Tibial artery (tissue), 4 donors: ENCODE measurements around the gene NLGN2.

Experiments used
- DNase-seq, 2 donors: peaks; one replicate each; pipeline ENCODE4 v3.0.0-alpha.2; 2019
- H3K27ac ChIP-seq, 2 donors: fragments of 200-600 bp; sonication (generic) in 1 of 2; 1 replicate in 1 of 2; 2 replicates in 1 of 2; pipeline ENCODE4 v1.5.1; 2018 to 2019; ENCODE audit warnings: mild to moderate bottlenecking in 1 of 2
- H3K27me3 ChIP-seq, 2 donors: fragments of 200-600 bp; sonication (generic) in 1 of 2; one replicate each; pipeline versions ENCODE4 v1.5.1 to v1.6.0; 2016 to 2019
- H3K36me3 ChIP-seq, 3 donors: fragments of 200-600 bp; sonication (generic) in 2 of 3; one replicate each; pipeline ENCODE4 v1.5.1; 2016 to 2019; ENCODE audit warnings: mild to moderate bottlenecking in 2 of 3
- H3K4me1 ChIP-seq, 4 donors: fragments of 200-600 bp; sonication (generic) in 2 of 4; 1 replicate in 3 of 4; 2 replicates in 1 of 4; pipeline ENCODE4 v1.5.1; 2016 to 2019
- H3K4me3 ChIP-seq, 2 donors: fragments of 200-600 bp; sonication (generic) in 1 of 2; 1 replicate in 1 of 2; 2 replicates in 1 of 2; pipeline ENCODE4 v1.5.1; 2018 to 2019; ENCODE audit warnings: mild to moderate bottlenecking in 2 of 2
- H3K9me3 ChIP-seq, 3 donors: fragments of 200-600 bp; sonication (generic) in 1 of 3; one replicate each; pipeline ENCODE4 v1.5.1; 2016 to 2019
- CTCF ChIP-seq, 2 experiments: fragments of 200-600 bp in 1 of 2; fragments of 450-650 bp in 1 of 2; IDR thresholded peaks; one replicate each; pipeline ENCODE4 v1.5.1; 2017 to 2019; ENCODE audit warnings: antibody characterized with exemption in 2 of 2, mild to moderate bottlenecking in 1 of 2, moderate library complexity in 1 of 2
- intact Hi-C: fragments of 100-400 bp; cut with DNase I; formaldehyde crosslinking; loops from one replicate; pipeline ENCODE4 v1.15.0; 2023; ENCODE audit warnings: low total_unique reads

NLGN2 gene

GRCh38 chr17:7439462-7440112, 31.9 kb downstream of the NLGN2 start, which contains the start of gene FGF11:
TSS of gene FGF11 (plus strand) at chr17:7439512. CDS start at chr17:7439621, 109 bp downstream.
- no peak within 1 kb of the TSS for H3K27ac ChIP-seq
- H3K9me3 ChIP-seq, result no peaks in the 10 kb centered on the region
- H3K4me3 ChIP-seq, result peak within 1 kb of the TSS; percentile 11 to 71
- no peak for DNase-seq
- H3K36me3 ChIP-seq, result no peaks in the 10 kb centered on the region
- H3K4me1 ChIP-seq, result peaks cover 0 to 62% (median 51%) of the 10 kb centered on the region in 4 donors
- H3K27me3 ChIP-seq, result peaks cover 3 to 45% of the 10 kb centered on the region in 2 donors
- intact Hi-C loops, result loop anchor here (5.0 kb wide), 3 partner anchors 38 to 123 kb away; partner anchors contain the start of genes KCTD11, SENP3 and ZBTB4
- TF ChIP-seq CTCF (IDR thresholded peaks at IDR 0.05), result no peak

GRCh38 chr17:7440113-7440833, 32.6 kb downstream of the NLGN2 start:
- intact Hi-C loops, result no loop called here
- H3K27me3 ChIP-seq, result peaks cover 5 to 45% of the 10 kb centered on the region in 2 donors
- peak overlapping the region; percentile 3 to 29 for H3K4me3 ChIP-seq
- no peak for TF ChIP-seq CTCF (IDR thresholded peaks at IDR 0.05)
- H3K36me3 ChIP-seq, result no peaks in the 10 kb centered on the region
- H3K27ac ChIP-seq, result no peak overlapping the region
- H3K9me3 ChIP-seq, result no peaks in the 10 kb centered on the region
- peak in 1 of 2 donors; percentile 55 for DNase-seq
- peaks cover 4 to 65% (median 54%) of the 10 kb centered on the region in 4 donors for H3K4me1 ChIP-seq

- H3K9me3 ChIP-seq, result no peaks in the 10 kb centered on the region
- peaks cover 5 to 67% (median 55%) of the 10 kb centered on the region in 4 donors for H3K4me1 ChIP-seq
- no peak overlapping the region for H3K27ac ChIP-seq
- peak overlapping the region in 1 of 2 donors; percentile 29 for H3K4me3 ChIP-seq
- DNase-seq, result no peak
- intact Hi-C loops, result no loop called here
- H3K36me3 ChIP-seq, result no peaks in the 10 kb centered on the region
- TF ChIP-seq CTCF (IDR thresholded peaks at IDR 0.05), result no peak
- peaks cover 5 to 50% of the 10 kb centered on the region in 2 donors for H3K27me3 ChIP-seq
Observed at GRCh38 chr17:7440834-7441195, 33.2 kb downstream of the NLGN2 start.

GRCh38 chr17:7441266-7441665, 33.6 kb downstream of the NLGN2 start:
- no peaks in the 10 kb centered on the region for H3K9me3 ChIP-seq
- H3K27me3 ChIP-seq, result peaks cover 5 to 53% of the 10 kb centered on the region in 2 donors
- DNase-seq, result no peak
- TF ChIP-seq CTCF (IDR thresholded peaks at IDR 0.05), result no peak
- intact Hi-C loops, result no loop called here
- no peak overlapping the region for H3K4me3 ChIP-seq
- no peaks in the 10 kb centered on the region for H3K36me3 ChIP-seq
- H3K27ac ChIP-seq, result no peak overlapping the region
- peaks cover 5 to 64% (median 52%) of the 10 kb centered on the region in 4 donors for H3K4me1 ChIP-seq

- no peak for DNase-seq
- H3K36me3 ChIP-seq, result no peaks in the 10 kb centered on the region
- intact Hi-C loops, result no loop called here
- no peaks in the 10 kb centered on the region for H3K9me3 ChIP-seq
- peaks cover 5 to 61% of the 10 kb centered on the region in 2 donors for H3K27me3 ChIP-seq
- peaks cover 5 to 62% (median 47%) of the 10 kb centered on the region in 4 donors for H3K4me1 ChIP-seq
- no peak overlapping the region for H3K27ac ChIP-seq
- no peak overlapping the region for H3K4me3 ChIP-seq
- no peak for TF ChIP-seq CTCF (IDR thresholded peaks at IDR 0.05)
Observed at GRCh38 chr17:7442142-7442541, 34.5 kb downstream of the NLGN2 start.
